Activated CD8-positive, alpha-beta memory T cell treated with anti-CD3 and anti-CD28 coated beads, Interleukin-2, amount 50 U/mL, for 48 hours (primary cell): Measurements from ENCODE around the gene RECK.

Experiments
- DNase-seq: peaks from one replicate; pipeline ENCODE4 v3.0.0-alpha.2; 2020

Gene RECK

GRCh38 chr9:36162211-36162738, 125.6 kb downstream of the RECK start:
- no peak for DNase-seq

DNA sequence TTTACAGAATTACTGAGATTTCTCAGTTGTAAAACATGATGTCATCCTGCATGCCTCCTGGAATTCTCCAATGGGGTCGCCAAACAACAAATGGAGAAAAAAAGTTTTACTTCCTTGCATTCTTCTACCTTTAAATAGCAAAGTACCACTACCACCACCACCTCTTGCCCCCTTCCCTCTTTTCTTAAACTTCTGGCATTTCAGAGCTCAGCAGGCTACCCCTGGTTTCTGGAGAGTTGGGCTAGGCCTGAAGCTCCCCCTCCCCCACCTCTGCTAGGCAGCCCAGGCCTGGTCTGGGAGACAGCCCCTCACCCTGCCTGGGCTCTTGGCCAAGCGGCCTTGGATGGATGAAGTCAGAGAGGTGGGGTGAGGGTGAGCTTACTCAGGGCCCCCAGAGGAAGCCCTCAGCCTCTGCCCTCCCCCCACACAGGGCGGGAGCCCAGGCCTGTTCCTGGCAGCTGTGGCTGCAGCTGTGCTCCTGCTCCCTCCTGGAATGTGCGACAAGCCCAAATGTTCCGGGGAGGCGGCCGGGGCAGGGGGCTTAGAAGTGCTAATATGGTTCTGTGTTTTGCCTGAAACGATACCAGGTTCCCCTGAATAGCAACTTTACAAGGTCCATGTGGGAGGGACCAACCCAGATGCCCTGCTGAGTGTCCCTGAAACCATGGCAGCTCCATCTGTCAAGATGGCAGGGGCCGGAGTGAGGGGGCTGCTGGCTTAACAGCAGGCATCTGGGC, 126.5 kb downstream of the RECK start:
- DNase-seq: no peak

- no peak for DNase-seq
These were observed 127.1 kb downstream of the RECK start for GRCh38 chr9:36163786-36164170.

- no peak for DNase-seq
These were observed 127.7 kb downstream of the RECK start for GRCh38 chr9:36164372-36164771.

DNA sequence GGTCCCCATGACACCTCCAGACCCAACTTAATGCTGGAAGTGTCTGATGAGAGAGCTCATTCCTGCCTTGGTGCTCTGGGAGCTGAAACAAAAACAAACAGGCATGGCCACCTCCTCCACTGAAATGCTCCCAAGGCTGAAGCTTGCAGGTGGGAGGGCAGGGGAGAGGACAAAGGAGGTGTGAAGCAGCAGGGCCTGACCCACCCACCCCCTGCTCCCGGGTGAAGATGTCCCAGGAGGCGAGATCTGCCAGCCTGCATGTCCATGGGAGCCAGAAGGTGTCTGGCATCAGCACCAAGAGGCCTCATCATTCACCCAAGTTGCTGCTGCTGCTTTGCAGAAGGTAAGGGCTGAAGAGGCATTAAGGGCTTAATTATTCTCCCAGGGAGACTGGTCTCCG, 128.3 kb downstream of the RECK start:
- no peak for DNase-seq

GRCh38 chr9:36165826-36166167, 129.1 kb downstream of the RECK start:
- no peak for DNase-seq

- peak; percentile 96 for DNase-seq
These were observed 129.6 kb downstream of the RECK start for GRCh38 chr9:36166168-36166927.

GRCh38 chr9:36169166-36169565, 132.5 kb downstream of the RECK start, which contains the start of gene CCIN:
CCIN (plus strand) TSS chr9:36169388; CDS start chr9:36169503, 115 bp downstream.
- no peak for DNase-seq

DNA sequence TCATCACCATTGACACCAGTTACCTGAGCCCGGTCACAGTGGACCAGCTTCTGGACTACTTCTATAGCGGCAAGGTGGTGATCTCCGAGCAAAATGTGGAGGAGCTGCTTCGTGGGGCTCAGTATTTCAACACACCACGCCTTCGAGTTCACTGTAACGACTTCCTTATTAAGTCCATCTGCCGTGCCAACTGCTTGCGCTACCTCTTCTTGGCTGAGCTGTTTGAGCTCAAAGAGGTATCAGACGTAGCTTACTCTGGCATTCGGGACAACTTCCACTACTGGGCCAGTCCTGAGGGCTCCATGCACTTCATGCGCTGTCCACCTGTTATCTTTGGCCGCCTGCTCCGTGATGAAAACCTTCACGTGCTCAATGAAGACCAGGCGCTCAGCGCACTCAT, 133.0 kb downstream of the RECK start:
- DNase-seq: no peak

DNA sequence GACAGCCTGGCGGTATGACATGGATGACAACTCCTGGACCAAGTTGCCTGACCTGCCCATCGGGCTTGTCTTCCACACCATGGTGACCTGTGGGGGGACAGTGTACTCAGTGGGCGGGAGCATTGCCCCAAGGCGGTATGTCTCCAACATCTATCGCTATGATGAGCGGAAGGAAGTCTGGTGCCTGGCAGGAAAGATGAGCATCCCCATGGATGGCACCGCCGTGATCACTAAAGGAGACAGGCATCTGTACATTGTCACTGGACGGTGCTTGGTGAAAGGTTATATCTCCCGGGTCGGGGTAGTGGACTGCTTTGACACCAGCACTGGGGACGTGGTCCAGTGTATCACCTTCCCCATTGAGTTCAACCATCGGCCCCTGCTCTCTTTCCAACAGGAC, 133.8 kb downstream of the RECK start:
- no peak for DNase-seq

GRCh38 chr9:36173861-36174260, 137.1 kb downstream of the RECK start:
- no peak for DNase-seq
